WTC11 (cell line): ENCODE data around the gene ADSL.

ENCODE experiments used
- TEAD1 ChIP-seq: sonication (generic); formaldehyde crosslinking; IDR thresholded peaks from 2 replicates; pipeline ENCODE4 v1.8.0; 2022; ENCODE audit warnings: mild to moderate bottlenecking, missing genetic modification reagents
- TF ChIP-seq, protein P1 (sequence below): fragments of 200-600 bp; IDR thresholded peaks from 2 replicates; pipeline ENCODE4 v1.8.0; 2022; ENCODE audit warnings: antibody characterized with exemption

DNA sequence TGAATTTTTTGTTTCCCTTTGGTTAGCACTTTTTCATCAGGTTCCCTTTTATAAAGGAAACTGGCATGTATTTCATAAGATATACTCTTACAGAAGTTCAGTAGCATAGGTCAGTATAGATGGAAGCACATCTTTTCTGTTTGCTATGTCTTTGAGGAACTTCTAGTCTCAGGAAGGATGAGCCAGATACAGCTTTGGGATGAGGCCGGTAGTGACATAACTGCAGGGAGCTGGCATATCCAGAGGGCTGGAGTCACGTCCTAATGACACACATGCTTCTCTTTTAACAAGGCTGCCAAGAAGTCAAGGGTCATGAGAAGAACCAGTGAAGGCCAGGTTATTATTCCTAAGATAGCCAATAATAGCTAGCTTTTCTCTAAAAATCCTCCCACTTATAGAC is 33.3 kb upstream of the ADSL start:
- no peak for TF ChIP-seq TEAD1 (CRISPR knock-in tag)
- TF ChIP-seq, protein P1, sequence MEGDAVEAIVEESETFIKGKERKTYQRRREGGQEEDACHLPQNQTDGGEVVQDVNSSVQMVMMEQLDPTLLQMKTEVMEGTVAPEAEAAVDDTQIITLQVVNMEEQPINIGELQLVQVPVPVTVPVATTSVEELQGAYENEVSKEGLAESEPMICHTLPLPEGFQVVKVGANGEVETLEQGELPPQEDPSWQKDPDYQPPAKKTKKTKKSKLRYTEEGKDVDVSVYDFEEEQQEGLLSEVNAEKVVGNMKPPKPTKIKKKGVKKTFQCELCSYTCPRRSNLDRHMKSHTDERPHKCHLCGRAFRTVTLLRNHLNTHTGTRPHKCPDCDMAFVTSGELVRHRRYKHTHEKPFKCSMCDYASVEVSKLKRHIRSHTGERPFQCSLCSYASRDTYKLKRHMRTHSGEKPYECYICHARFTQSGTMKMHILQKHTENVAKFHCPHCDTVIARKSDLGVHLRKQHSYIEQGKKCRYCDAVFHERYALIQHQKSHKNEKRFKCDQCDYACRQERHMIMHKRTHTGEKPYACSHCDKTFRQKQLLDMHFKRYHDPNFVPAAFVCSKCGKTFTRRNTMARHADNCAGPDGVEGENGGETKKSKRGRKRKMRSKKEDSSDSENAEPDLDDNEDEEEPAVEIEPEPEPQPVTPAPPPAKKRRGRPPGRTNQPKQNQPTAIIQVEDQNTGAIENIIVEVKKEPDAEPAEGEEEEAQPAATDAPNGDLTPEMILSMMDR: no peak
